Thyroid gland (tissue), 4 donors: ENCODE results near the gene WRAP73. TPM values are rescaled to one million over a fixed set of nuclear protein-coding genes. Genes with fewer than 3 reads are reported as not detected.

Source experiments
- DNase-seq, 2 donors: peaks; one replicate each; pipeline ENCODE4 v3.0.0-alpha.2; 2019
- H3K27ac ChIP-seq, 3 donors: fragments of 200-600 bp; sonication (generic); 1 replicate in 2 of 3; 2 replicates in 1 of 3; pipeline ENCODE4 v1.5.1; 2016 to 2019; ENCODE audit warnings: mild to moderate bottlenecking in 1 of 3, moderate library complexity in 1 of 3
- H3K27me3 ChIP-seq: fragments of 200-600 bp; sonication (generic); one replicate; pipeline ENCODE4 v1.5.1; 2019
- H3K36me3 ChIP-seq, 2 donors: fragments of 200-600 bp; sonication (generic); one replicate each; pipeline ENCODE4 v1.5.1; 2016 to 2019
- H3K4me1 ChIP-seq, 2 donors: fragments of 200-600 bp; sonication (generic); one replicate each; pipeline ENCODE4 v1.5.1; 2017 to 2019
- H3K4me3 ChIP-seq, 3 donors: fragments of 200-600 bp; sonication (generic); replicated peaks in 1 of 3; 1 replicate in 2 of 3; 2 replicates in 1 of 3; pipeline ENCODE4 v1.5.1; 2016; ENCODE audit warnings: mild to moderate bottlenecking in 1 of 3
- H3K9me3 ChIP-seq: fragments of 200-600 bp; sonication (generic); one replicate; pipeline ENCODE4 v1.5.1; 2017
- POLR2A ChIP-seq, 2 donors: fragments of 450-650 bp; IDR thresholded peaks; one replicate each; pipeline ENCODE4 v1.6.1; 2017; ENCODE audit warnings: antibody characterized with exemption in 2 of 2, mild to moderate bottlenecking in 2 of 2, moderate library complexity in 1 of 2
- WGBS, 2 donors: methylation state at CpG; one replicate each; pipeline ENCODE4 v1.1.5; 2017; 5-methylcytosine and 5-hydroxymethylcytosine counted together
- intact Hi-C: fragments of 100-400 bp; cut with DNase I; formaldehyde crosslinking; loops from one replicate; pipeline ENCODE4 v1.15.1; 2023
- total RNA-seq, 4 donors: library from RNA; depleted of rRNA; stranded (reverse); fragments of >200 nt; gene quantifications; one replicate each; pipeline ENCODE4 v1.2.3, GENCODE V29; 2016
- TF ChIP-seq, protein P1 (sequence below), 6 experiments: fragments of 200-600 bp in 3 of 6; fragments of 450-650 bp in 3 of 6; sonication (generic) in 3 of 6; IDR thresholded peaks; one replicate each; pipeline ENCODE4 v1.5.1; 2016 to 2019; ENCODE audit warnings: antibody characterized with exemption in 6 of 6, mild to moderate bottlenecking in 2 of 6, inconsistent platforms in 1 of 6, moderate library complexity in 1 of 6

The WRAP73 gene
- total RNA-seq, 4 donors from 2014 or later, result 18.5 to 44.0 (median 21.0) TPM

DNA sequence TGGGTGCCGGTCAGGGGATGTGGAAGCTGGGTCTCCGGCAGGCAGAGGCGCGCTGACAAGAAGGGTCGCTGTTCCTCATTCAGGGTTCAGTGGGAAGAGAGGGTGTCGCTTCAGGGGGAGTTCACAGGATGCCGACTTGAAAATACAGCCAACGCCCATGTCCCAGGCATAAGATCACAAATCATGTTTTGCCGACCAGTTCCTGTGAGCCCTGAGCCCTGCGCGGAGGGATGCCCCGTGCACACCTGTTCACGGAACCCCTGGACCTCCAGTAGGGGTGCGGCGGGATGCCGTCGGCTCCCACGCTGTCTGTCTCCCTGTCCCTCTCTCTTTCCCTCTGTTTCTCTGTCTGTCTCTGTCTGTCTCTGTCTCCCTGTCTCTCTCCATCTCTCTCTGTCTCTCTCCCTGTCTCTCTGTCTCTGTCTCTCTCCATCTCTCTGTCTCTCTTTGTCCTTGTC, 29.2 kb upstream of the WRAP73 start:
- WGBS, 2 donors, result 78 to 83% methylated on average over 15 to 17 of the region's 18 CpGs
- DNase-seq, result no peak
- Histone ChIP-seq H3K4me3 (no peak overlapping the region), H3K27ac (no peak overlapping the region), H3K4me1 (peaks cover 0 to 5% of the 10 kb centered on the region in 2 donors), H3K9me3 (no peaks in the 10 kb centered on the region), H3K27me3 (no peaks in the 10 kb centered on the region), H3K36me3 (no peaks in the 10 kb centered on the region)
- intact Hi-C loops, result no loop called here
- TF ChIP-seq, protein P1, sequence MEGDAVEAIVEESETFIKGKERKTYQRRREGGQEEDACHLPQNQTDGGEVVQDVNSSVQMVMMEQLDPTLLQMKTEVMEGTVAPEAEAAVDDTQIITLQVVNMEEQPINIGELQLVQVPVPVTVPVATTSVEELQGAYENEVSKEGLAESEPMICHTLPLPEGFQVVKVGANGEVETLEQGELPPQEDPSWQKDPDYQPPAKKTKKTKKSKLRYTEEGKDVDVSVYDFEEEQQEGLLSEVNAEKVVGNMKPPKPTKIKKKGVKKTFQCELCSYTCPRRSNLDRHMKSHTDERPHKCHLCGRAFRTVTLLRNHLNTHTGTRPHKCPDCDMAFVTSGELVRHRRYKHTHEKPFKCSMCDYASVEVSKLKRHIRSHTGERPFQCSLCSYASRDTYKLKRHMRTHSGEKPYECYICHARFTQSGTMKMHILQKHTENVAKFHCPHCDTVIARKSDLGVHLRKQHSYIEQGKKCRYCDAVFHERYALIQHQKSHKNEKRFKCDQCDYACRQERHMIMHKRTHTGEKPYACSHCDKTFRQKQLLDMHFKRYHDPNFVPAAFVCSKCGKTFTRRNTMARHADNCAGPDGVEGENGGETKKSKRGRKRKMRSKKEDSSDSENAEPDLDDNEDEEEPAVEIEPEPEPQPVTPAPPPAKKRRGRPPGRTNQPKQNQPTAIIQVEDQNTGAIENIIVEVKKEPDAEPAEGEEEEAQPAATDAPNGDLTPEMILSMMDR (IDR thresholded peaks at IDR 0.05), result no peak
- no peak for TF ChIP-seq POLR2A (IDR thresholded peaks at IDR 0.05)

DNA sequence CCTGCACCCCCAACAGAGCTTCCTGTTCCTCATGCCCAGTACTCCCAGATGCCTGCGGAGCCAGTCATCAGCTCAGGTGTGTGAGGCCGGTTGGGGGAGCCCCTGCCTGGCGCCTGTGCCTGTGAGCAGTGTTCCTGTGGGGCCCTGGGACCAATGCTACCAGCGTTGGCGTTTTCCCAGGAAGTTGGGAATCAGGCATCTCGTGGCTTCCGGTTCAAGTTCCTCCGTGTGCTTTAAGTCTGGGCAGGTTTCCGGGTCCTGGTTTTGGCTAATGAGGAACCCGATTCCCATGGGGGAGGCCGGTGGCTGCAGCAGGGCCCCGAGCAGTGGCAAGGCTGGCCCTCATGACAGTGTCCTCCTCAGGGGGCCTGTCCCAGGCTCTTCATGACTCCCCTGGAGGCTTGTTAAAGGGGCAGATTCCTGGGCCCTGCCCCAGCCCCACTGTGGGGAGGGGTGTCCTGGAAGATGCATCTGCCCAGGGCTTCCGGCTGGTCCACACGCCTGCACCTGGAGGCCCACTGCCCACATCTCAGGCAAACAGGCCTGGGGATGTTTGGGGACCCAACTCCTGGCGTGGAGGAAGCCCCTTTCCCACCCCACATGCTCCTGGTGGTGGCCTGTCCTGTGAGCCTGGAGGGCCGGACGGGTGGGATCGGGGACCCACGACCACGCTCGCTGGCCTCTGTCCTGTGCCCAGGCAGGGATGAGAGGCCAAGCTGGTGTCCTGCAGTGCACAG, 28.6 kb upstream of the WRAP73 start:
- Histone ChIP-seq H3K9me3 (no peaks in the 10 kb centered on the region), H3K27ac (no peak overlapping the region), H3K36me3 (no peaks in the 10 kb centered on the region), H3K27me3 (no peaks in the 10 kb centered on the region), H3K4me3 (no peak overlapping the region), H3K4me1 (peaks cover 0 to 5% of the 10 kb centered on the region in 2 donors)
- intact Hi-C loops, result no loop called here
- TF ChIP-seq, protein P1 (IDR thresholded peaks at IDR 0.05), result no peak
- no peak for TF ChIP-seq POLR2A (IDR thresholded peaks at IDR 0.05)
- 82% methylated on average over 16 of the region's 21 CpGs; no CpG with 5 or more reads in 1 of the 2 donors for WGBS, 2 donors
- DNase-seq, result no peak

DNA sequence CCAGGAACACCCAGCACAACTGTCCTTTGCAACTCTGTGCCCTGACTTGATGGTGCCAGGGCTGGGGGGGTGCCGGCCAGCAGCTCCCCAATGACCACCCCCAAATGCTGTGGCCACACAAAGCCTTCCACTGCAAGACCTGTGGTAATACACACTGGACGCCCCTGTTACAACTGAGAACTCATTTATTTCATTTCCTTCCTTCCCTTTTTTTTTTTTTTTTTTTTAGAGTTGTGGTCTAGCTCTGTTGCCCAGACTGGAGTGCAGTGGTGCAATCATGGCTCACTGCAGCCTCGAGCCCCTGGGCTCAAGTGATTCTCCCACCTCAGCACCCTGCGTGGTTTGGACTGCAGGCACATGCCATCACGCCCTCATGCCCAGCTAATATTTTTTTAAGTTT, 27.6 kb upstream of the WRAP73 start:
- Histone ChIP-seq H3K27me3 (no peaks in the 10 kb centered on the region), H3K27ac (no peak overlapping the region), H3K36me3 (no peaks in the 10 kb centered on the region), H3K9me3 (no peaks in the 10 kb centered on the region), H3K4me3 (no peak overlapping the region), H3K4me1 (peaks cover 0 to 5% of the 10 kb centered on the region in 2 donors)
- DNase-seq, result no peak
- TF ChIP-seq POLR2A (IDR thresholded peaks at IDR 0.05), result no peak
- TF ChIP-seq, protein P1 (IDR thresholded peaks at IDR 0.05), result no peak
- intact Hi-C loops, result no loop called here
- WGBS, 2 donors, result 52 to 61% methylated on average over 5 of the region's 5 CpGs

DNA sequence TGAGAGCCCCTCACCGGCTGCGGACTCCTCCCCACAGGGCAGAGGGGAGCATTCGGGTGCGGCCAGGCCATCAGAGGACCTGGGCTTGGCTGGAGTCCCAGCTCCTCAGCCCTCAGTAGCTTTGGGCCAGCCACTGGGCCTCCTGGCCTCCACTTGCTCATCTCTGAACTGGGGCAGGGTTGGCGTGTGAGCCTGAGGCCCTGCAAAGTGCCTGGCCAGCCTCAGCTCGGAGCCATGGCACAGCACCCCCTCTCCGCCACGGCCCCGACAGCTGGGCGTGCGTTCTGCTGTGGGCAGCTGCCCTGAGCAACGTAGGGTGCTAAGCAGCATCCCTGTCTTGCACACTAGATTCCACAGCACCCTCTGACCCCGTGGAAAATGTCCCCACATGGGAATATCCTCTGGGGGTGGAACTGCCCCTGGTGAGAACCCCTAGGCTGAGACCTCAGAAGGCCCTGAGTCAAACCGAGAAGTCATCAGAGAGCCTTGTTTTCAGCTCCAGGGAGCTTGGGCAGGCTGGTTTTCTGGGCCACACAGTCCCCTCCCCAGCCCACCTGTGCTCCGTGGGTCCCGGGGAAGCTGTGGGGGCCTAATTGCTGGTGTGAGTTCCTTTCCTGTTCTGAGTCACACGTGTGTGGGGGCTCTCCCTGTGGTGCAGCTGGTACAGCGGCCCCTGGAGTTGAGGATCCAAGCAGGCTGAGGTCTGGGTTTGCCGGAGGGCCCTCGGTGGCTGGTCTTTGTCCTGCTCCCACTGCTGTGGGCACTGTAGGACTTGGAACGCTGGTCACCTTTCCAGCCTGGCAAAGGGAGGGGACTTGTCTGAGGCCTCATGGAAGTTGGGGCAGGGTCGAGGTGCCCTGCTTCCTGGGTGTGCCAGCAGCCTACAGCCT, 26.9 kb upstream of the WRAP73 start:
- Histone ChIP-seq H3K27ac (no peak overlapping the region), H3K4me1 (peaks cover 0 to 5% of the 10 kb centered on the region in 2 donors), H3K4me3 (no peak overlapping the region), H3K9me3 (no peaks in the 10 kb centered on the region), H3K36me3 (no peaks in the 10 kb centered on the region), H3K27me3 (no peaks in the 10 kb centered on the region)
- 72 to 75% methylated on average over 10 to 12 of the region's 22 CpGs for WGBS, 2 donors
- no peak for TF ChIP-seq POLR2A (IDR thresholded peaks at IDR 0.05)
- TF ChIP-seq, protein P1 (IDR thresholded peaks at IDR 0.05), result no peak
- intact Hi-C loops, result no loop called here
- DNase-seq, result no peak
